C4-2B (cell line): ENCODE measurements around the gene NFYA.

Experiments used
- H3K27ac ChIP-seq: fragments of 450-650 bp; 2 replicates; pipeline ENCODE4 v1.5.1; 2017
- ZFX ChIP-seq: fragments of 450-650 bp; IDR thresholded peaks from 2 replicates; pipeline ENCODE4 v1.6.1; 2017
- TF ChIP-seq, protein P1 (sequence below): fragments of 450-650 bp; conservative IDR thresholded peaks from 2 replicates; pipeline ENCODE4 v1.5.1; 2017; ENCODE audit warnings: mild to moderate bottlenecking

The NFYA gene

GRCh38 chr6:41074692-41075436, 2.1 kb downstream of the NFYA start:
- TF ChIP-seq ZFX, result no peak
- H3K27ac ChIP-seq, result peak overlapping the region; percentile 100; the same call in 1 of the 2 replicates

DNA sequence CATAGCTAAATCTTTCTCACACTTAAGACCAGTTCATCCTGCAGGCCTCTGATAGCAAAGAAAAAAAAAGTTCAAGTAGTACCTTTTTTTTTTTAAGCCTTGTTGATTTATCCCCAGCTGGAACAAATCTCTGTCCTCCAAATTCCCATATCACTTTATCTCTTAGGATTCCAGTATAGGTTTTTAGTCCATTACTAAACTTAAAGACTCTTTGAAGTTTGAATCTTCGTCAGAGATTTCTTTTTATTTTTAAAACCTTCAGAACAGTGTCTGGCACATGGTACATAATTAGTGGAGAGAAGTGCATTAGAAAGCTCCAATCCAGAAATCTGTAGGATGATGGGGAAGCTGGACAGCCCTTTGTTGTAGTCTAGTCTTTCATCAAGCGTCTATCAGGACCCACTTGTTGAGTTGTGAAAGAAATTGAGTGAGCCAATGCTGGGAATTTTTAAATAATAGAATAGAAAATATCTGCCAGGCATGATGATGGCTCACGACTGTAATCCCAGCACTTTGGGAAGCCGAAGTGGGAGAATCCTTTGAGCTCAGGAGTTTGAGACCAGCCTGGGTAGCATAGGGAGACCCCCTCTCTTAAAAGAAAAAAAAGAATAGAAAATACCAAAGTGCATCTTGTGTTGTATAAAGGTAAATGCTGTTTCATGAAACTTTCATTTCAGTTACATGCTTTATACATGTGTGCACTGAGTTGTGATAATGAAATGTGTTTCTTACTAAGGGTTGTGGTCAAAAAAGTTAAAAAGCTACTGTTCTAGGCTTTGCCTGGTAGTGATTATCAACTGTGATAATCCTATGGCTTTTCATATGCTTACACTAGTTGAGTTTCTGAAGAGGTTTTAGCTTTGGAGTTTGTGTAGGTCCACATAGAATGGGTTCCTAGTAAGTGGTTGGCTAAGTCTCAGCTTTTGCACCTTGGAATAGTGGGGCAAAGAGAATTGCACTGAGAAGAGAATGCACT, 3.2 kb downstream of the NFYA start:
- H3K27ac ChIP-seq, result no peak overlapping the region
- TF ChIP-seq, protein P1, sequence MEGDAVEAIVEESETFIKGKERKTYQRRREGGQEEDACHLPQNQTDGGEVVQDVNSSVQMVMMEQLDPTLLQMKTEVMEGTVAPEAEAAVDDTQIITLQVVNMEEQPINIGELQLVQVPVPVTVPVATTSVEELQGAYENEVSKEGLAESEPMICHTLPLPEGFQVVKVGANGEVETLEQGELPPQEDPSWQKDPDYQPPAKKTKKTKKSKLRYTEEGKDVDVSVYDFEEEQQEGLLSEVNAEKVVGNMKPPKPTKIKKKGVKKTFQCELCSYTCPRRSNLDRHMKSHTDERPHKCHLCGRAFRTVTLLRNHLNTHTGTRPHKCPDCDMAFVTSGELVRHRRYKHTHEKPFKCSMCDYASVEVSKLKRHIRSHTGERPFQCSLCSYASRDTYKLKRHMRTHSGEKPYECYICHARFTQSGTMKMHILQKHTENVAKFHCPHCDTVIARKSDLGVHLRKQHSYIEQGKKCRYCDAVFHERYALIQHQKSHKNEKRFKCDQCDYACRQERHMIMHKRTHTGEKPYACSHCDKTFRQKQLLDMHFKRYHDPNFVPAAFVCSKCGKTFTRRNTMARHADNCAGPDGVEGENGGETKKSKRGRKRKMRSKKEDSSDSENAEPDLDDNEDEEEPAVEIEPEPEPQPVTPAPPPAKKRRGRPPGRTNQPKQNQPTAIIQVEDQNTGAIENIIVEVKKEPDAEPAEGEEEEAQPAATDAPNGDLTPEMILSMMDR, result no peak
- no peak for TF ChIP-seq ZFX

DNA sequence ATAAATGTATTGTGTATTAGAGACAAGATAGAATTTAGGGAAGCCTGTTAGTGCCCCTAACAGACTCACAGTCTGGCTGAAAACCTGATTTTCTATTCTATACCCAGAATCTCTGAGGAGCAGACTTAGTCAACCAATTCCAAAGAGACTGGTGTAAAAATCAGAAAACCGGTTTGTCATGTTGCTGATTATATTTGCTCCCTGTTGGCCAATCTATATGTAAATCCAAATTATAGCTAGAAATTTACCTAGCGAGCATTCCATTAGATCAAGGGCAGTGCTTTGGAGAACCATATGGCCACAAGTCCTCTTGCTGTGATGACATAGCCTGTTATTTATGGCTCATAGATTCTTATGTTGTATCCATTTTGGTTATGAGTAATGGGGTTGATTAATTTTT, 4.8 kb downstream of the NFYA start:
- H3K27ac ChIP-seq, result no peak overlapping the region
- no peak for TF ChIP-seq ZFX
- TF ChIP-seq, protein P1, result no peak

DNA sequence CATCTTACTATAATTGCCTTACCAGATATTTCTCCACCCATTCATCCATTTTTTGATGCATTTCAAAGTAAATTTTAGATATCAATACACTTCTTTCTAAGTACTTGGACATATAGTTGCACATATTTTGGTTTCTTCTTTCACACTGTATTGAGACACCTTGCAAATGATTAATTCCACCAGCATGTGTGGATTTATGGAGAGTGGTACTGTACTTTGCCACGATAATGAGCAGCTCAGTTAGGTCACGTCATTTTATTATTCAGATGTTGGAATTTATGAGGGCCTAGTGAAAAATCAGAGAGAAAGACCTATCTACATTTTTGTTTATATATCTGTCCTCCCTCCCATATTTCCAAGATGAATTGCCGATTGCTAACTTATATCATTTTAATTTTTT, 5.3 kb downstream of the NFYA start:
- no peak for TF ChIP-seq ZFX
- TF ChIP-seq, protein P1, result no peak
- H3K27ac ChIP-seq, result no peak overlapping the region

DNA sequence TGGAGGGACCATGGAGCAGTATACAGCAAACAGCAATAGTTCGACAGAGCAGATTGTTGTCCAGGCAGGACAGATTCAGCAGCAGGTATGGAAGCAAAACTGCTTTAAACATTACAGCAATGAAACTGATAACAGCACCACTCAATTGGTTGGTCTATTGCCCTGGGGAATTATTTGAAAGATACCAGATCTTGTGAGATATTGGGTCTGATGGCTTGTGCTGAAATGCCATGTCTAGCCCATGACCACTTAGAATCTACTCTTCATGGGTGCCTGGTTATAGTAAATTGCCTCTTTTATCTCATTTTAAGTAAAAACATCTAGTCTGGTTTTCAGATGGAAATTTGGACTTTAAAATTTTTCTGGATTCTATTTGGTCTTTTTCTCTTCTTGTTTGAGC, 6.3 kb downstream of the NFYA start:
- H3K27ac ChIP-seq, result no peak overlapping the region
- no peak for TF ChIP-seq ZFX
- TF ChIP-seq, protein P1, result no peak

GRCh38 chr6:41080621-41081020, 7.8 kb downstream of the NFYA start:
- no peak overlapping the region for H3K27ac ChIP-seq
- TF ChIP-seq, protein P1, result no peak
- no peak for TF ChIP-seq ZFX

DNA sequence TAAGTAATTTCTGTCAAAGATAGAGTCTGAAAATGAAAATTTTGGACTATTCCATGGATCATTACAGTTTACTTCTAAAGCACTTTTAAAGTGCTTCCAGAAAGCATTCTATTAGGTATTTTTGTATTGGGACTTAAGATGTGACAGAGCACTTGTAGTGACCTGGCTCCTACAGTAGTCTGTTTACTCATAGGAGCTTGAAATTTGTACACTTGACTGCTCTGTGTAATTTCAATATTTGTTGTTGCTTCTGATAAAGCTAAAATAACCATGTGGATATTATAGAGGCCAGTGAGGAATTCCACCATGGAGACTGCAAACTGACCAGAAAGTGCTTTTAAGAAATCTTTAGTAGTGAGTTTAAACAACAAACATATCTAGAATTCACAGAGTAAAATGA, 10.3 kb downstream of the NFYA start:
- TF ChIP-seq, protein P1, result no peak
- no peak for TF ChIP-seq ZFX
- no peak overlapping the region for H3K27ac ChIP-seq
